GM12875 (cell line): Measurements from ENCODE around the gene TPSAB1.
"Not testable (repeated sequence)": the region's sequence is repeated elsewhere in the genome, so short reads cannot be mapped to it uniquely, and the experiment has no call there.

Source experiments
- H3K4me3 ChIP-seq: one replicate; pipeline ENCODE4 v1.5.1; 2011; ENCODE audit warnings: low read depth, low read length, control low read depth
- CTCF ChIP-seq: IDR thresholded peaks from 2 replicates; pipeline ENCODE4 v1.5.1; 2011; ENCODE audit warnings: low read depth, mild to moderate bottlenecking, control low read depth, inconsistent platforms, low read length, moderate library complexity, borderline replicate concordance; ENCODE audit not compliant: insufficient read depth

Gene TPSAB1

GRCh38 chr16:1245452-1246020 is 5.0 kb downstream of the TPSAB1 start:
- H3K4me3 ChIP-seq: no peak overlapping the region
- no peak for TF ChIP-seq CTCF

GRCh38 chr16:1247903-1248537 is 7.5 kb downstream of the TPSAB1 start:
- H3K4me3 ChIP-seq: not testable (repeated sequence)

GRCh38 chr16:1249031-1249755 is 8.7 kb downstream of the TPSAB1 start:
- not testable (repeated sequence) for H3K4me3 ChIP-seq

GRCh38 chr16:1253701-1254364 is 13.3 kb downstream of the TPSAB1 start:
- H3K4me3 ChIP-seq: not testable (repeated sequence)

- H3K4me3 ChIP-seq: not testable (repeated sequence)
Observed at GRCh38 chr16:1254821-1255220, 14.3 kb downstream of the TPSAB1 start.

- H3K4me3 ChIP-seq: not testable (repeated sequence)
Observed at GRCh38 chr16:1255276-1256122, 15.0 kb downstream of the TPSAB1 start, which contains the start of gene TPSD1. TSS of gene TPSD1 (plus strand) at chr16:1256069. CDS start at chr16:1256281, 212 bp downstream.

- not testable (repeated sequence) for H3K4me3 ChIP-seq
Observed at GRCh38 chr16:1256296-1256873, 15.9 kb downstream of the TPSAB1 start.

GRCh38 chr16:1256874-1257322 is 16.4 kb downstream of the TPSAB1 start:
- TF ChIP-seq CTCF: no peak
- H3K4me3 ChIP-seq: no peak overlapping the region

- H3K4me3 ChIP-seq: no peak overlapping the region
- TF ChIP-seq CTCF: no peak
Observed at GRCh38 chr16:1257561-1258224, 17.2 kb downstream of the TPSAB1 start.
